RWPE2 (cell line): ENCODE measurements around the gene POLR3G.

Source experiments
- ATAC-seq: fragments of 200-7000 bp; cut with Tn5 transposase; 3 replicates; pipeline ENCODE4 v1.9.1; 2021; ENCODE audit warnings: low read depth
- DNase-seq: peaks from one replicate; pipeline ENCODE4 v3.0.0-alpha.2; 2020; ENCODE audit warnings: low spot score
- H3K27ac ChIP-seq: fragments of 450-650 bp; 2 replicates; pipeline ENCODE4 v1.5.1; 2017; ENCODE audit warnings: mild to moderate bottlenecking; ENCODE audit not compliant: poor library complexity, severe bottlenecking
- H3K27me3 ChIP-seq: fragments of 250-450 bp; sonication (Bioruptor Pico); 2 replicates; pipeline ENCODE4 v1.5.1; 2021; ENCODE audit warnings: mild to moderate bottlenecking, moderate library complexity; ENCODE audit not compliant: insufficient read depth, poor library complexity, severe bottlenecking
- H3K36me3 ChIP-seq: fragments of 250-450 bp; sonication (Bioruptor Pico); 2 replicates; pipeline ENCODE4 v1.5.1; 2020; ENCODE audit warnings: low read depth, mild to moderate bottlenecking, moderate library complexity
- H3K4me1 ChIP-seq: fragments of 250-450 bp; sonication (Bioruptor Pico); 2 replicates; pipeline ENCODE4 v1.5.1; 2021; ENCODE audit warnings: mild to moderate bottlenecking, moderate library complexity; ENCODE audit not compliant: insufficient read depth, poor library complexity, severe bottlenecking
- H3K4me3 ChIP-seq: fragments of 250-450 bp; sonication (Bioruptor Pico); 2 replicates; pipeline ENCODE4 v1.5.1; 2021; ENCODE audit warnings: mild to moderate bottlenecking, moderate library complexity; ENCODE audit not compliant: severe bottlenecking
- H3K9me3 ChIP-seq: fragments of 250-450 bp; sonication (Bioruptor Pico); 2 replicates; pipeline ENCODE4 v1.5.1; 2021; ENCODE audit warnings: mild to moderate bottlenecking, moderate library complexity; ENCODE audit not compliant: severe bottlenecking
- TF ChIP-seq, protein P1 (sequence below): fragments of 450-650 bp; IDR thresholded peaks from one replicate; pipeline ENCODE4 v1.5.1; 2017; ENCODE audit warnings: mild to moderate bottlenecking, moderate library complexity; ENCODE audit not compliant: poor library complexity, severe bottlenecking

The POLR3G gene

DNA sequence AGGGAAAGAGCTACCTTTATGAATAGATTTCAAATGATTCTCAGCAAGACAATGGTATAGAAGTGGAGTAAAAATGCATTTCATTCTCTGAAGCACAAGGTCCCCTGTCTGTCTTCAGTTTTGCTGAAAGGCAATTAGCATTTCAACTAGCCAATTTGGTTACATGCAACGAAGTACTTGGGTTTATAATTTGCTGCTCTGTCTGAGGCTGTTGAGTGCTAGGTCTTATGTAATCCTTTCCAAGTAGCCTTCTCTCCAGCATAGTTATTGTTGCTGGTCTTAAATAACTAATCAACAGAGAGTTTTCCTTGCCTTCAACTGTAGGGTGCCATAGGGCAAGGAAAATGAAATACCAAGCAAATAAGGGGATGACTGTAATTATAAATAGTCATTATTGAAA, 88.4 kb downstream of the POLR3G start:
- Histone ChIP-seq H3K4me3 (no peak overlapping the region), H3K27me3 (peaks cover 53% of the 10 kb centered on the region), H3K4me1 (peaks cover 2% of the 10 kb centered on the region), H3K9me3 (no peaks in the 10 kb centered on the region), H3K36me3 (no peaks in the 10 kb centered on the region), H3K27ac (no peak overlapping the region)
- TF ChIP-seq, protein P1, sequence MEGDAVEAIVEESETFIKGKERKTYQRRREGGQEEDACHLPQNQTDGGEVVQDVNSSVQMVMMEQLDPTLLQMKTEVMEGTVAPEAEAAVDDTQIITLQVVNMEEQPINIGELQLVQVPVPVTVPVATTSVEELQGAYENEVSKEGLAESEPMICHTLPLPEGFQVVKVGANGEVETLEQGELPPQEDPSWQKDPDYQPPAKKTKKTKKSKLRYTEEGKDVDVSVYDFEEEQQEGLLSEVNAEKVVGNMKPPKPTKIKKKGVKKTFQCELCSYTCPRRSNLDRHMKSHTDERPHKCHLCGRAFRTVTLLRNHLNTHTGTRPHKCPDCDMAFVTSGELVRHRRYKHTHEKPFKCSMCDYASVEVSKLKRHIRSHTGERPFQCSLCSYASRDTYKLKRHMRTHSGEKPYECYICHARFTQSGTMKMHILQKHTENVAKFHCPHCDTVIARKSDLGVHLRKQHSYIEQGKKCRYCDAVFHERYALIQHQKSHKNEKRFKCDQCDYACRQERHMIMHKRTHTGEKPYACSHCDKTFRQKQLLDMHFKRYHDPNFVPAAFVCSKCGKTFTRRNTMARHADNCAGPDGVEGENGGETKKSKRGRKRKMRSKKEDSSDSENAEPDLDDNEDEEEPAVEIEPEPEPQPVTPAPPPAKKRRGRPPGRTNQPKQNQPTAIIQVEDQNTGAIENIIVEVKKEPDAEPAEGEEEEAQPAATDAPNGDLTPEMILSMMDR = no peak
- DNase-seq (no peak), ATAC-seq (no peak)
